ENCODE results near the gene CRYGD. TPM values are rescaled to one million over a fixed set of nuclear protein-coding genes. Genes with fewer than 3 reads are reported as not detected.

CRYGD gene
- total and polyA plus RNA-seq, 2 of the 13 experiments (the other 11 are each of a cell fraction or from before 2014, with no cell fraction given), result not detected

DNA sequence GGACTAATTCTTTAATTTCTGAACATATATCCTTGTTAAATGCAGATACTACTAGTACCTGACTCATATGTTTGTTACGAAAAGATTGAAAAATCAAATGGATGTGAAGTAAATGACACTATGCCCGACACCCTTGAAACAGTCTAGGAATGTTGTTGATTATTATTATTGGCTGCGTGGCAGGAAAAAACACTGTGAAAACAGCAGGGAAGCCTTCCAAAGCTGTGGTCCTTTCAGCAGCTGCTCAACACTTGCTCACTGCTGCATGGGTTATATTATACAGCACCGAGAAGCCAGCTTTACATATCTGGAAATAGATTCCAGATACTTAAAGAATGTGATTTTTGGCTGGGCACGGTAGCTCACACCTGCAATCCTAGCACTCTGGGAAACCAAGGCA lies 26.5 kb downstream of the CRYGD start:
- H3K9ac ChIP-seq (ENCODE audit: insufficient read depth, low read depth, low read length), result no peak overlapping the region
- no peaks in the 10 kb centered on the region for H3K9me3 ChIP-seq (ENCODE audit: low read length)
- ChIA-PET POLR2A (no interaction called here), CTCF (ENCODE audit: low intra/inter-chr PET ratio, low total read pairs) (no interaction called here)
- H3K36me3 ChIP-seq (replicated peaks in 1 of 2; ENCODE audit: control insufficient read depth in 1 of 2, insufficient read depth in 2 of 2, low read length in 2 of 2), result no peaks in the 10 kb centered on the region
- no peak overlapping the region for H2AFZ ChIP-seq (ENCODE audit: low read length)
- H3K27ac ChIP-seq (ENCODE audit: extremely low read length, insufficient read depth, low read length), result no peak overlapping the region
- peaks cover 12% of the 10 kb centered on the region for H3K4me1 ChIP-seq (ENCODE audit: insufficient read depth, low read length)
- no peak for DNase-seq (ENCODE audit: low spot score)
- no peak for FAIRE-seq
- intact Hi-C loops (cut with micrococcal nuclease; ENCODE audit: unreplicated experiment), result no loop called here
- H4K20me1 ChIP-seq (ENCODE audit: insufficient read depth, low read length), result no peaks in the 10 kb centered on the region
- H3K27me3 ChIP-seq (ENCODE audit: control insufficient read depth in 1 of 2, insufficient read depth in 2 of 2, low read length in 2 of 2), result peaks cover 1 to 11% of the 10 kb centered on the region in 2 experiments
- no peak for ATAC-seq
- H3K4me3 ChIP-seq (replicated peaks in 1 of 3; ENCODE audit: insufficient read depth in 1 of 3, low read depth in 2 of 3, low read length in 3 of 3), result no peak overlapping the region
- in situ Hi-C loops (cut with HindIII; ENCODE audit: extremely low pct_ligation_motif_present, low pct_unique_long_range_greater_than_20kb), result no loop called here
- BruUV-seq (replicated peaks), result no TSS peak
- TF ChIP-seq SIX4 (CRISPR knock-in tag; IDR thresholded peaks at IDR 0.05) (no peak), ZHX1 (CRISPR knock-in tag; IDR thresholded peaks at IDR 0.05; ENCODE audit: low read depth) (no peak), SNAPC2 (CRISPR knock-in tag; IDR thresholded peaks at IDR 0.05) (no peak), ZNF263 (CRISPR knock-in tag; IDR thresholded peaks at IDR 0.05) (no peak), POLR2G (IDR thresholded peaks at IDR 0.05; ENCODE audit: low read depth, low read length) (no peak), ZNF841 (CRISPR knock-in tag; IDR thresholded peaks at IDR 0.05; ENCODE audit: borderline replicate concordance) (no peak)
- H3K4me2 ChIP-seq (ENCODE audit: low read depth, low read length), result no peak overlapping the region
- WGBS (ENCODE audit: low lambda C conversion rate), result 38% methylated on average over 5 of the region's 5 CpGs
- H3K79me2 ChIP-seq (ENCODE audit: insufficient read depth, low read length), result no peaks in the 10 kb centered on the region

DNA sequence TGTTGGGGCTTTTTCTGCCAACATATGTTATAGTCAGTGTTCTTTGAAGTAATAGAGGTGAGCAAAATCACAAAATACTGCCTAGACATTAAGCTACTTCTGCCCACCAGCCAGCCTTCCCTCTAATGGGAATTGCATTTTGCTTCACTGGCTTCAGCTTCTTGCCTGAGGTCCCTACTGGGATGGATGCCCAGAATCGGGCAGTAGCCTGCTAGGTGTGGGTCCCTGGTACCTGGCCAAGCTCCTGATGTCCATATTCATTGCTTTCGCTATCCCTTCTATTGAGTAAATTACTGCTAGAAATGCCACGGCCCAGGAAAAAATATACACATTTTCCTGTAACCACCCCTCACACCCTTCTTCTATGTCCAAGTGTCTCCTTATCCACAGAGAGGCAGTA lies 27.0 kb downstream of the CRYGD start:
- Histone ChIP-seq H3K79me2 (ENCODE audit: insufficient read depth, low read length) (no peaks in the 10 kb centered on the region), H3K4me1 (ENCODE audit: insufficient read depth, low read length) (peaks cover 12% of the 10 kb centered on the region), H3K27ac (ENCODE audit: extremely low read length, insufficient read depth, low read length) (no peak overlapping the region), H2AFZ (ENCODE audit: low read length) (no peak overlapping the region), H3K36me3 (replicated peaks in 1 of 2; ENCODE audit: control insufficient read depth in 1 of 2, insufficient read depth in 2 of 2, low read length in 2 of 2) (no peaks in the 10 kb centered on the region), H3K27me3 (ENCODE audit: control insufficient read depth in 1 of 2, insufficient read depth in 2 of 2, low read length in 2 of 2) (peaks cover 1 to 11% of the 10 kb centered on the region in 2 experiments), H3K9me3 (ENCODE audit: low read length) (no peaks in the 10 kb centered on the region), H3K4me3 (replicated peaks in 1 of 3; ENCODE audit: insufficient read depth in 1 of 3, low read depth in 2 of 3, low read length in 3 of 3) (no peak overlapping the region), H4K20me1 (ENCODE audit: insufficient read depth, low read length) (no peaks in the 10 kb centered on the region), H3K9ac (ENCODE audit: insufficient read depth, low read depth, low read length) (no peak overlapping the region), H3K4me2 (ENCODE audit: low read depth, low read length) (no peak overlapping the region)
- ATAC-seq (no peak), DNase-seq (ENCODE audit: low spot score) (no peak), FAIRE-seq (no peak)
- ChIA-PET POLR2A (no interaction called here), CTCF (ENCODE audit: low intra/inter-chr PET ratio, low total read pairs) (no interaction called here)
- in situ Hi-C loops (cut with HindIII; ENCODE audit: extremely low pct_ligation_motif_present, low pct_unique_long_range_greater_than_20kb) (no loop called here), intact Hi-C loops (cut with micrococcal nuclease; ENCODE audit: unreplicated experiment) (no loop called here)
- no TSS peak for BruUV-seq (replicated peaks)
- 37% methylated on average over 3 of the region's 3 CpGs for WGBS (ENCODE audit: low lambda C conversion rate)
- no peak for TF ChIP-seq ZNF101 (CRISPR knock-in tag; IDR thresholded peaks at IDR 0.05; ENCODE audit: borderline replicate concordance, low read depth)
- no peak for TF ChIP-seq DR1 (CRISPR knock-in tag; IDR thresholded peaks at IDR 0.05)
- no peak for TF ChIP-seq ZNF256 (CRISPR knock-in tag; conservative IDR thresholded peaks at IDR 0.05)

All from HepG2 (cell line).